Fibroblast of peridontal ligament (primary cell): ENCODE results near the gene PGM2.
"Not testable (repeated sequence)": the region's sequence is repeated elsewhere in the genome, so short reads cannot be mapped to it uniquely, and the experiment has no call there.

Experiments used
- DNase-seq: peaks from one replicate; pipeline ENCODE4 v3.0.0-alpha.2; 2010; ENCODE audit errors: extremely low read depth

Gene PGM2

GRCh38 chr4:37826295-37827029, at the start of gene PGM2:
PGM2 (plus strand) TSS chr4:37826686; CDS start chr4:37826733, 47 bp downstream.
- peak; percentile 58 for DNase-seq

- no peak for DNase-seq
These were observed 46.6 kb upstream of the PGM2 start for GRCh38 chr4:37779896-37780295.

GRCh38 chr4:37780444-37781130, 45.9 kb upstream of the PGM2 start:
- DNase-seq, result peak; percentile 40

GRCh38 chr4:37781131-37781455, 45.4 kb upstream of the PGM2 start:
- no peak for DNase-seq

GRCh38 chr4:37786267-37786666, 40.2 kb upstream of the PGM2 start:
- not testable (repeated sequence) for DNase-seq

- DNase-seq, result not testable (repeated sequence)
These were observed 38.5 kb upstream of the PGM2 start for GRCh38 chr4:37787883-37788460.

- DNase-seq, result no peak
These were observed 37.7 kb upstream of the PGM2 start for GRCh38 chr4:37788819-37789218.

- no peak for DNase-seq
These were observed 34.2 kb upstream of the PGM2 start for GRCh38 chr4:37792241-37792640.

GRCh38 chr4:37793562-37793961, 32.9 kb upstream of the PGM2 start:
- DNase-seq, result peak; percentile 21

- DNase-seq, result no peak
These were observed 32.4 kb upstream of the PGM2 start for GRCh38 chr4:37794056-37794455.

- DNase-seq, result no peak
These were observed 30.8 kb upstream of the PGM2 start for GRCh38 chr4:37795581-37796195.

- DNase-seq, result no peak
These were observed 29.1 kb upstream of the PGM2 start for GRCh38 chr4:37797374-37797773.

- DNase-seq, result no peak
These were observed 28.6 kb upstream of the PGM2 start for GRCh38 chr4:37797923-37798322.

GRCh38 chr4:37798616-37799015, 27.9 kb upstream of the PGM2 start:
- no peak for DNase-seq

- DNase-seq, result peak; percentile 6
These were observed 26.4 kb upstream of the PGM2 start for GRCh38 chr4:37799941-37800554.

GRCh38 chr4:37802068-37802666, 24.3 kb upstream of the PGM2 start:
- DNase-seq, result peak; percentile 57

- DNase-seq, result peak; percentile 78
These were observed 23.0 kb upstream of the PGM2 start for GRCh38 chr4:37803348-37803973.

- no peak for DNase-seq
These were observed 21.4 kb upstream of the PGM2 start for GRCh38 chr4:37805091-37805490.

- peak; percentile 30 for DNase-seq
These were observed 13.8 kb upstream of the PGM2 start for GRCh38 chr4:37812713-37813112.

GRCh38 chr4:37815591-37815990, 10.9 kb upstream of the PGM2 start:
- DNase-seq, result no peak

GRCh38 chr4:37816006-37816405, 10.5 kb upstream of the PGM2 start:
- no peak for DNase-seq
